CD14-positive monocyte (primary cell): ENCODE data around the gene SMARCD2. TPM values are rescaled to one million over a fixed set of nuclear protein-coding genes. Genes with fewer than 3 reads are reported as not detected.
A peak's percentile ranks its signal among the peaks of the same experiment; 100 is the strongest.

Experiments used
- DNase-seq, 3 donors: peaks; one replicate each; pipeline ENCODE4 v3.0.0-alpha.2; 2011 to 2022
- H2AFZ ChIP-seq: 2 replicates; pipeline ENCODE4 v1.6.0; 2012; ENCODE audit warnings: mild to moderate bottlenecking, low read depth, low read length, inconsistent platforms; ENCODE audit not compliant: insufficient read depth, poor library complexity, severe bottlenecking
- H3K27ac ChIP-seq, 2 donors: 1 replicate in 1 of 2; 2 replicates in 1 of 2; pipeline ENCODE4 v1.5.1; 2012 to 2013; ENCODE audit warnings: low read length in 2 of 2, control low read depth in 1 of 2, inconsistent platforms in 1 of 2, low read depth in 1 of 2, mild to moderate bottlenecking in 1 of 2
- H3K27me3 ChIP-seq, 2 donors: one replicate each; pipeline versions ENCODE4 v1.6.0 to v1.6.1; 2011 to 2013; ENCODE audit warnings: low read length in 2 of 2; ENCODE audit not compliant: control insufficient read depth in 2 of 2, insufficient read depth in 2 of 2
- H3K36me3 ChIP-seq, 2 donors: replicated peaks in 1 of 2; 1 replicate in 1 of 2; 2 replicates in 1 of 2; pipeline versions ENCODE4 v1.5.1 to v1.6.1; 2012 to 2013; ENCODE audit warnings: low read length in 2 of 2, control low read depth in 1 of 2, inconsistent platforms in 1 of 2, mild to moderate bottlenecking in 1 of 2; ENCODE audit not compliant: insufficient read depth in 2 of 2, control insufficient read depth in 1 of 2
- H3K4me1 ChIP-seq, 2 donors: 1 replicate in 1 of 2; 2 replicates in 1 of 2; pipeline versions ENCODE4 v1.5.1 to v1.6.1; 2012 to 2013; ENCODE audit warnings: low read length in 2 of 2, control low read depth in 1 of 2, inconsistent platforms in 1 of 2, mild to moderate bottlenecking in 1 of 2, moderate library complexity in 1 of 2; ENCODE audit not compliant: insufficient read depth in 2 of 2, control insufficient read depth in 1 of 2
- H3K4me2 ChIP-seq: replicated peaks from 2 replicates; pipeline ENCODE3; 2012; ENCODE audit warnings: low read length, moderate library complexity, mild to moderate bottlenecking; ENCODE audit not compliant: poor library complexity, severe bottlenecking; ENCODE audit errors: extremely low read depth
- H3K4me3 ChIP-seq, 3 experiments: fragments of 200-600 bp in 1 of 3; sonication (generic) in 1 of 3; replicated peaks in 1 of 3; 1 replicate in 2 of 3; 2 replicates in 1 of 3; pipeline ENCODE4 v1.5.1; 2011 to 2013; ENCODE audit warnings: low read length in 3 of 3, mild to moderate bottlenecking in 3 of 3, control low read depth in 2 of 3, low read depth in 2 of 3, inconsistent platforms in 1 of 3, moderate library complexity in 1 of 3
- H3K79me2 ChIP-seq: 2 replicates; pipeline ENCODE4 v1.6.0; 2012; ENCODE audit warnings: mild to moderate bottlenecking, control low read depth, inconsistent platforms, low read length, moderate library complexity; ENCODE audit not compliant: insufficient read depth
- H3K9ac ChIP-seq: 2 replicates; pipeline ENCODE4 v1.6.0; 2017; ENCODE audit warnings: low read length, mild to moderate bottlenecking; ENCODE audit not compliant: insufficient read depth, poor library complexity, severe bottlenecking
- H3K9me3 ChIP-seq, 2 donors: replicated peaks in 1 of 2; 1 replicate in 1 of 2; 2 replicates in 1 of 2; pipeline versions ENCODE4 v1.5.1 to v1.6.1; 2012 to 2013; ENCODE audit warnings: low read length in 2 of 2, control low read depth in 1 of 2; ENCODE audit not compliant: control insufficient read depth in 1 of 2, insufficient read depth in 1 of 2
- H4K20me1 ChIP-seq: 2 replicates; pipeline ENCODE4 v1.6.0; 2012; ENCODE audit warnings: mild to moderate bottlenecking, low read length, control low read depth, moderate library complexity; ENCODE audit not compliant: insufficient read depth
- H3K27ac Mint-ChIP-seq, 7 donors: one replicate each; pipeline ENCODE4 v1.8.0; 2020; ENCODE audit warnings: mild to moderate bottlenecking in 7 of 7, mixed read lengths in 7 of 7, moderate library complexity in 6 of 7, inconsistent platforms in 2 of 7
- H3K27me3 Mint-ChIP-seq, 3 donors: one replicate each; pipeline ENCODE4 v1.8.0; 2021 to 2022; ENCODE audit warnings: low read depth in 3 of 3, mild to moderate bottlenecking in 3 of 3, mixed read lengths in 3 of 3, moderate library complexity in 3 of 3, inconsistent platforms in 1 of 3
- H3K36me3 Mint-ChIP-seq, 2 donors: one replicate each; pipeline ENCODE4 v1.8.0; 2020; ENCODE audit warnings: mixed read lengths in 2 of 2, inconsistent platforms in 1 of 2, mild to moderate bottlenecking in 1 of 2
- H3K4me1 Mint-ChIP-seq: one replicate; pipeline ENCODE4 v1.8.0; 2020; ENCODE audit warnings: mild to moderate bottlenecking, mixed read lengths
- H3K4me3 Mint-ChIP-seq, 2 donors: one replicate each; pipeline ENCODE4 v1.8.0; 2020; ENCODE audit warnings: mild to moderate bottlenecking in 2 of 2, mixed read lengths in 2 of 2, moderate library complexity in 1 of 2
- H3K9me3 Mint-ChIP-seq, 7 donors: one replicate each; pipeline ENCODE4 v1.8.0; 2020 to 2022; ENCODE audit warnings: mixed read lengths in 7 of 7, mild to moderate bottlenecking in 6 of 7, moderate library complexity in 6 of 7, inconsistent platforms in 2 of 7
- WGBS: methylation state at CpG from one replicate; pipeline ENCODE4 v1.1.5; 2013; ENCODE audit warnings: missing lambda C conversion rate; ENCODE audit not compliant: insufficient coverage; 5-methylcytosine and 5-hydroxymethylcytosine counted together
- intact Hi-C, 2 donors: fragments of 100-400 bp; cut with micrococcal nuclease; formaldehyde crosslinking; loops; one replicate each; pipeline versions ENCODE4 v1.15.0 to v1.15.1; 2023
- polyA plus RNA-seq, 3 donors: library from polyadenylated mRNA; depleted of rRNA in 1 of 3; unstranded in 2 of 3; stranded (reverse) in 1 of 3; fragments of 300-500 nt in 2 of 3; fragments of >200 nt in 1 of 3; fragmentation: Illumina TruSeq in 2 of 3; gene quantifications; 1 replicate in 2 of 3; 2 replicates in 1 of 3; pipeline ENCODE4 v1.2.3, GENCODE V29; 2012 to 2021
- TF ChIP-seq, protein P1 (sequence below): fragments of 200-600 bp; IDR thresholded peaks from one replicate; pipeline ENCODE4 v1.8.0; 2022; ENCODE audit warnings: antibody characterized with exemption, mild to moderate bottlenecking

SMARCD2 gene
- polyA plus RNA-seq, 3 donors, result 60.2 to 77.9 (median 64.0) TPM

DNA sequence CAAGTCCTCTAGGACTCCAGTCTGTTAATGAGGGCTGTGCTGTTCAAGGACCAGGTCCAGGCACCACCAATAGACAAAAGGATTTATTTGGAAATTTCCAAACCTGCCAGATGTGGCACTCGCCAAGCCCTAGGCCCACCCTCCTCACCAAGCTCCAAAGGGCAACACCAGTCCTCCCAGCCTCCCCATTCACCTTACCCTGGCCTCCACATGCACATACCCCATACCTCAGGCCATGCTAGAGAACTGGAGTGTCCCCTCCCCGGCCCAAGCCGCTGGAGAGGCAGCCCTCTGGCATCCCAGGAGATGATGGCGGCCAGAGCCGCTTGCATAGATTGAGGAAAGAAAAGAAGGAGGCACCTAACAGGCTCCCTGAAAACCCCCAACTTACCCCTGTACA lies 10.5 kb downstream of the SMARCD2 start:
- TF ChIP-seq, protein P1, sequence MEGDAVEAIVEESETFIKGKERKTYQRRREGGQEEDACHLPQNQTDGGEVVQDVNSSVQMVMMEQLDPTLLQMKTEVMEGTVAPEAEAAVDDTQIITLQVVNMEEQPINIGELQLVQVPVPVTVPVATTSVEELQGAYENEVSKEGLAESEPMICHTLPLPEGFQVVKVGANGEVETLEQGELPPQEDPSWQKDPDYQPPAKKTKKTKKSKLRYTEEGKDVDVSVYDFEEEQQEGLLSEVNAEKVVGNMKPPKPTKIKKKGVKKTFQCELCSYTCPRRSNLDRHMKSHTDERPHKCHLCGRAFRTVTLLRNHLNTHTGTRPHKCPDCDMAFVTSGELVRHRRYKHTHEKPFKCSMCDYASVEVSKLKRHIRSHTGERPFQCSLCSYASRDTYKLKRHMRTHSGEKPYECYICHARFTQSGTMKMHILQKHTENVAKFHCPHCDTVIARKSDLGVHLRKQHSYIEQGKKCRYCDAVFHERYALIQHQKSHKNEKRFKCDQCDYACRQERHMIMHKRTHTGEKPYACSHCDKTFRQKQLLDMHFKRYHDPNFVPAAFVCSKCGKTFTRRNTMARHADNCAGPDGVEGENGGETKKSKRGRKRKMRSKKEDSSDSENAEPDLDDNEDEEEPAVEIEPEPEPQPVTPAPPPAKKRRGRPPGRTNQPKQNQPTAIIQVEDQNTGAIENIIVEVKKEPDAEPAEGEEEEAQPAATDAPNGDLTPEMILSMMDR, result no peak
- Mint-ChIP-seq H3K4me3 (no peak overlapping the region), H3K9me3 (no peaks in the 10 kb centered on the region), H3K4me1 (peaks cover 34% of the 10 kb centered on the region), H3K36me3 (peaks cover 69 to 78% of the 10 kb centered on the region in 2 donors), H3K27me3 (no peaks in the 10 kb centered on the region), H3K27ac (peak overlapping the region in 3 of 7 donors; percentile 63 to 86 (median 63))
- Histone ChIP-seq H3K9me3 (no peaks in the 10 kb centered on the region), H3K4me3 (no peak overlapping the region), H3K4me2 (no peak overlapping the region), H4K20me1 (peaks cover 78% of the 10 kb centered on the region), H3K36me3 (peaks cover 71 to 81% of the 10 kb centered on the region in 2 donors), H3K27me3 (no peaks in the 10 kb centered on the region), H3K79me2 (peaks cover 61% of the 10 kb centered on the region), H3K9ac (no peak overlapping the region), H2AFZ (no peak overlapping the region), H3K27ac (no peak overlapping the region), H3K4me1 (peaks cover 14 to 23% of the 10 kb centered on the region in 2 donors)
- WGBS, result no CpG with 5 or more reads among the region's 5 CpGs
- no peak for DNase-seq
- intact Hi-C loops, result no loop called here

DNA sequence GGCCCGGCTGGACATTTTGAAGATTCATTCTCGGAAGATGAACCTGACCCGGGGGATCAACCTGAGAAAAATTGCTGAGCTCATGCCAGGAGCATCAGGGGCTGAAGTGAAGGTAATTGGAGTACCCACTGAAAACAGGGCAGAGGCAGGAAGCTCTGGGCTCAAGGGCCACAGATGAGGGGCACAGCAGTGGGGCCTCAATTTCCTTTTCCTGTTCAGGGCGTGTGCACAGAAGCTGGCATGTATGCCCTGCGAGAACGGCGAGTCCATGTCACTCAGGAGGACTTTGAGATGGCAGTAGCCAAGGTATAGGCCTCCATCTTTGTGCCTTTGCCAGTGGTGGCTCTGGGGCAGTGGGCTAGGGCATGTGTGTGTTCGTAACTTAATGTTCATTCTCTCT lies 11.0 kb downstream of the SMARCD2 start:
- peaks cover 15 to 23% of the 10 kb centered on the region in 2 donors for H3K4me1 ChIP-seq
- TF ChIP-seq, protein P1, result no peak
- peak overlapping the region in 2 of 7 donors; percentile 51 to 86 for H3K27ac Mint-ChIP-seq
- H3K4me3 ChIP-seq, result no peak overlapping the region
- H3K4me1 Mint-ChIP-seq, result peaks cover 35% of the 10 kb centered on the region
- H3K9ac ChIP-seq, result no peak overlapping the region
- no peak overlapping the region for H3K4me2 ChIP-seq
- peaks cover 73% of the 10 kb centered on the region for H4K20me1 ChIP-seq
- no peaks in the 10 kb centered on the region for H3K9me3 Mint-ChIP-seq
- 14% methylated on average over 6 of the region's 8 CpGs for WGBS
- H2AFZ ChIP-seq, result no peak overlapping the region
- no peak overlapping the region for H3K27ac ChIP-seq
- H3K36me3 ChIP-seq, result peaks cover 66 to 76% of the 10 kb centered on the region in 2 donors
- peaks cover 0 to 2% (median 0%) of the 10 kb centered on the region in 3 donors for H3K27me3 Mint-ChIP-seq
- H3K79me2 ChIP-seq, result peaks cover 58% of the 10 kb centered on the region
- intact Hi-C loops, result no loop called here
- peaks cover 64 to 73% of the 10 kb centered on the region in 2 donors for H3K36me3 Mint-ChIP-seq
- H3K4me3 Mint-ChIP-seq, result no peak overlapping the region
- no peaks in the 10 kb centered on the region for H3K27me3 ChIP-seq
- no peak for DNase-seq
- no peaks in the 10 kb centered on the region for H3K9me3 ChIP-seq
